Stimulated activated CD4-positive, alpha-beta T cell treated with anti-CD3 and anti-CD28 coated beads, Interleukin-12 subunit alpha, Interleukin-12 subunit beta, amount 100 ng/mL, for 48 hours (primary cell): ENCODE measurements around the gene DMXL1.
A peak's percentile ranks its signal among the peaks of the same experiment; 100 is the strongest.
"Not testable (repeated sequence)": the region's sequence is repeated elsewhere in the genome, so short reads cannot be mapped to it uniquely, and the experiment has no call there.

Experiments
- DNase-seq, 3 donors: peaks; one replicate each; pipeline ENCODE4 v3.0.0-alpha.2; 2020; ENCODE audit warnings: low read depth in 2 of 3, low spot score in 1 of 3

Gene DMXL1

DNA sequence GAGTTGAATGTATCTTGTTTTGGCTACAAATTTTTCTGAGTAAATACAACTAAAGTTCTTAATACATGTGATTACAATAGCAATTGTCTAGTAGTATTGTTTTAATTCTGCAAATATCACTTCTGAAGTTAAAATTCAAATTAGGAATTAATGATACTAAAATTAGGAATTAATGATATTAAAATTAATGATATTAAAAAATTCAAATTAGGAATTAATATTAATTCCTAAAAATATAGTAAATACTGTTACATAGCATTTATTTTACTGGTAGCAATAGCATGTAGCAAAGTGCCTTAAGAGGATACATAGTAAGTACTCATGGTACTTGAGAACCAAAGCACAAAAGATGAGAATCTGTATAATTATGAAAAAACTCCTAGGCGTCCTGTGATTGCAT, 136.2 kb downstream of the DMXL1 start:
- no peak for DNase-seq

DNA sequence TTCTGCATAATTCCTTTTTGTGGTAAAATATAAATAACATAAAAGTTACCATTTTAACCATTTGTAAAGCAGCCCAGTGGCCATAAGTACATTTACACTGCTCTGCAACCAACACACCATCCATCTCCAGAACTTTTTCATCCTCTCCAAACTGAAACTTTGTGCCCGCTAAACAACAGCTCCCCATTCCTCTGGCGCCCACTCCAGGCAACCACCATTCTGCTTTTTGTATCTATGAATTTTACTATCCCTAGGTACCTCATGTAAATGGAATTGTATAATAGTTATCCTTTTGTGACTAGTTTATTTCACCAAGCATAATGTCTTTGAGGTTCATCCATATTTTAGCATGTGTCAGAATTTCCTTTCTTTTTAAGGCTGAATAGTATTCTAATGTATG, 141.1 kb downstream of the DMXL1 start:
- no peak for DNase-seq

DNA sequence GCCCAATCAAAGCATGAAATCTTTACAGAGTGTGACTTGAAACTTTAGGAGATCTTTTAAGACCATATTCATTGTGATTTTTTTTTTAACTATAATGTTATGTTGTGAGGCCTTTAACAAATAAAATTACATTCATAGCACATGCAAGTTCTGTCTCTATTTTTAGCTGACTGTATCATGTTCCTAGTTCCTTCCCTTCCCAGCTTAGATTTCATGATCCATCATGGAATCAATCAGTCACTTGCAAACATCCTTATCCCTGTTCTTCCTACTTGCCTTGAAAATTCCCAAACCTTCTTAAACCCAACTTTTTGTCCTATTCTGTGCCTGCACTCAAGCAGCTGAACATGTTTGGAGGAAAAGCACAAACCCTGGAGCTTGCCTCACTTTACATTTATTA, 141.8 kb downstream of the DMXL1 start:
- no peak for DNase-seq

DNA sequence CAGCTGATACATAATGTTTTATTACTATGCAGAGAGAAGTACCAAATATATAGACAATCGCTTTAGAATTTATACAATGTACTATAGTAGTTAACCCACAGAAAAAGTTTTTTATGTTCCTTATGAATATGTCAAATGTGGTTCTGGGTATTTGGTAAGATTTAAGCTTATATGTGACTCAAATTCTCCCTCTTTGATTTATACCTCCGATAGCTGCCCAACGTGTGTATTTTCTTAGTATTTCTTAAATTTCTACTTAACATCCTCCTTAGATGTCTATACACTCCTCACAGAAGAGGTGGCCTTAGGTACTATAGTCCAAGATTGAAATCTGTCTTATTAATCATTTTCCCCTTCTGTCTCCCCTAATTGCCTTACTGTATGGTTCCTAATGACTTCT, 146.3 kb downstream of the DMXL1 start:
- DNase-seq: no peak

DNA sequence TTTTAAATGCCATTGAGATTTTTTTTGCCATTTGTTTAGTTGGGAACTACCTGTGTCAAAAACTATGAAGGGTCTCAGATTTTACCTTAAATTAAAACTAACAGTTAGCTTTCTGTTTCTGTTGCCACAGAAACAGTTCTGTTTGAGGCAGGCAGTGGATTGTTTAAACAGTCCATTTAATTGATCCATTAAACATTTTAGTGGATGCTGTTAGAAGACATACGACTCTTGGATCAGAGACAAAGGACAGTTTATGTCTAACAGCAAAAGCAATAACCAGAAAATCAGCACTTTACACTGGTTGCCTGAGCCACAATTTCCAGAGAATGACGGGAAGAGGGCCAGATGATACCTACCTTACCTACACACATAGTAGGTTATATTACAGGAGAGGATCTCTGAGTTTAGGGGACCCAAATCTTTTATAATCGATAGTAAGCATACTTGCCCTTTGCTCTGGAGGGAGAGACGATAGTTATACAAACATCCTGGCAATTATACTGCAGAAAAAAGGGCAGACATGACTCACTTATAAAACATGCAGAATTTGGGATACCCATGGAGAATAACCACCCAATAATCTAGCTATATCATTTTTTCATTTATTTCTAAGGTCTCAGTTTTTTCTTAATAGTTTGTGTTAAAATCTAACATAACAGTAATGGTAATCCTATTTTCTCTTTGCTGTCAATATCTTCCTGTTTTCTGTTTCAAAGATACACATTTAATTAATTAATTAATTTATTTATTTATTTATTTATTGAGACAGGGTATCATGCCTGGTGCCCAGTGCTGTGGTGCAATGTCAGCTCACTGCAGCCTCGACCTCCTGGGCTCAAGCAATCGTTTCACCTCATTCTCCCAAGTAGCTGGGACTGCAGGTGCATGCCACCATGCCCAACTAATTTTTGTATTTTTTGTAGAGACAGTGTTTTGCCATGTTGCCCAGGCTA, 148.2 kb downstream of the DMXL1 start:
- DNase-seq: no peak

DNA sequence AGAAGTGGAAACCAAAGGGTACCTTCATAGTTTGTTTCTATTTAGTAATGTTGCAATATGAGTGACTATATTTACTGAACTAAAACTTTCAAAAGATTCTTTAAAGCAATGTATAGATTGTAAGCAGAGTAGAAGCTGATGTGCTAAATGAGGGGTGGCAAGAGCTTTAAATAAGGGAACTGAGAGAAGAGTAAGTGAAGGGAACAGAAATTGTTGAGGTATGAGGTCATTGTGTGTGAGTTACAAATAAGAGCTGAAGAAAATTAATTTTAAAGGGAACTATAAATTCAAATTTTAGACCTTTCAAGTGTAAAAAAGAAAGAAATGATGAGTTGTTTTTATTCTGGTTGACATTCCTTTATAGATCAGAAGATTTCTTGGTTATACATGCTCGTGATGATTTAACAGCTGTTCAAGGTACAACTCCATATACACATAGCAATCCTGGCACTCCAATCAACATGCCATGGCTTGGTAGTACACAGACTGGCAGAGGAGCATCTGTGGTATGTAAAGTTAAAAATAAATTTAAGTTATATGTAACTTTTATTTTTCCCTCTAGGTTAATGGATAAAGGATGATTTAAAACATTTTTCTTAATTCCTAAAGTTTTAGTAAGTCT, 149.8 kb downstream of the DMXL1 start:
- no peak for DNase-seq

DNA sequence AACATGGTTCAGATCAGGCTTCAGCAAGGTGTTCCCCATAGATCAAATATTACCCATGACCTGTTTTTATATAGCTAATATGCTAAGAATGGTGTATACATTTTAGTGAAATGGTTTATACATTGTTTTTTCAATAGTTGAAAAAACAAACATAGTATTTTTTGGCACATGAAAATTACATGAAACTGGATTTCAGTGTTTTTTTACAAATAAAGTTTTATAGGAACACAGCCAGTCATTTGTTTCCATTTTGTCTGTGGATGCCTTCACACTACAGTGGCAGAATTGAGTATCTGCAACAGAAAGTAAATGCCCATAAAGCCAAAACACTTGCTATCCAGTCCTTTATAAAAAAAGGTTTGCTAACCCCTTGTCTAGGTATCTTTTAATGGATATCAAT, 150.4 kb downstream of the DMXL1 start:
- DNase-seq: no peak

DNA sequence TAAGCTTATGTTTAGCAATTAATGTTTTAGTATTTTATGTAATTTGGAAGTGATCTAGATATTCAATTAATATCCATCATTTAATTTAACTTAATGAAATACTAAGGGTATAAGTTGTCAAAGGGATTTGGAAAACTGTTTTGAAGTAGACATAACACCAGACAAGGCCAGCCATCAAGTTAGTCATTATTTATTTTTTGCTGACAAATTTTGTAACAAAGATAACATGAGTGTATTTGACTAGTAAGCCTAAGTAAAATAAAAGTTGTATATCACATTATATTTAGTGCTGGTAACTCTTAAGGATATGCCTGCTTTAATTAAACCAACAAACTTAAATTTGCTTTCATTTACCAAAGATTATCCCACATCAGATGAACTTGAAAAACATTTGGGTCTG, 159.1 kb downstream of the DMXL1 start:
- DNase-seq: no peak

DNA sequence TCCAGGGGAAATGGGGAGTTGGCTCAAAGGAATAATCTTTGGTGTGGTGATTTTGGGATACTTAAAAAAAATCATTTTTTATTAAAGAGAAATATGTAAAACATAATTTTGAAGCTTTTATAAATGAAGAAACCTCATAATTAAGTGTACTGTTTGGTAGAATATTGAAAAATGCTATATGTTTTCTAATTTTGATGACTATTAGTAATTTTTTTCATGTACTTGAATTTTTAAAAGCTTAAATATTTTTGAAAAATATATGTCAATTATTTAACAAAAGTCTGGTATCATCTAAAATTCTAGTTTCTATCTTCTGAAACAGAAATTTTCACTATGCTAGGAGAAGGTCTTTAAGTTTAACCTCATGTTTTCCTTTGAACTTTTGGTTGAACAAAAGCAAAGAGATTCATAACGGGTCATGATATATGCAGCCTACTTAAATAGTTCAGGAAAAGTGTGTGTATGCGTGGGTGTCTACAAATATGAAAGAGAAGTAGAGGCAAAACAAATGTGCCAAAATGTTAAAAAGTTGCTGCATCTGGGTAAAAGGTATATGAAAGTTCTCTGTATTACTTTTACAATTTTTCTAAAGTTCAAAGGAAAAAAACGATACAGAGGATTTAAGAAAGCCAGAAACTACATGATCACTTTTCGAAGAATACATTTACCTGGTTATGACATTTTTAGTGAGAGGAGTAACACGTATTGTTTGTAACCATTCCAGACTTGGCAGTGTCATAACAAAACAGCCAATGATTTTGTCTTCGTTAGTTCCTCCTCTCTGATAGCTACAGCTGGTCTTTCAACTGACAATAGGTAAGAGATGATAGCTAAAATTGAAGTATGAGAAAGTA, 167.6 kb downstream of the DMXL1 start:
- DNase-seq: no peak

DNA sequence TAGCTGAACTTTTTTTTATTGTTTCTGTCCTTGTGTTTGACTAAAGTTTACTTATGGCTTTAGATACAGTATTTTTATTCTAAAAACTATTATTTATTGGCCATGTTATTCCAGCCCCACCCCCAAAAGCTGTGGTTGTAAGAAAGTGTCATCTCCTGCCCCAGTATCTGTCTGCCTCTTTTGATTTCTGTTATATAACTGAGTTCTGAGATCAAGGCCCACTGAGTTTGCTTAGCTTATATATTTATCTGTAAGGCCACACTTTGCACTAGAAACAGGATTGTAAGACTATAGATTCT, 168.2 kb downstream of the DMXL1 start:
- no peak for DNase-seq

DNA sequence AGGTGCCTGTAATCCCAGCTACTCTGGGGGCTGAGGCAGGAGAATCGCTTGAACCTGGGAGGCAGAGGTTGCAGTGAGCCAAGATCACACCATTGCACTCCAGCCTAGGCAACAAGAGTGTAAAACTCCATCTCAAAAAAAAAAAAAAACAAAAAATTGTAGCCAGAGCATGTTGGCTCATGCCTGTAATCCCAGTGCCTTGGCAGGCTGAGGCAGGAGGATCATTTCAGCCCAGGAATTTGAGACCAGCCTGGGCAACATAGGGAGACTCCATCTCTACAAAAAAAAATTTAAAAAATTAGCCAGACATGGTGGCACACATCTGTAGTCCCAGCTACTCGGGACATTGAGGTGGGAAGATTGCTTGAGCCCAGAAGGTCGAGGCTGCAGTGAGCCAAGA, 168.9 kb downstream of the DMXL1 start:
- DNase-seq: not testable (repeated sequence)

DNA sequence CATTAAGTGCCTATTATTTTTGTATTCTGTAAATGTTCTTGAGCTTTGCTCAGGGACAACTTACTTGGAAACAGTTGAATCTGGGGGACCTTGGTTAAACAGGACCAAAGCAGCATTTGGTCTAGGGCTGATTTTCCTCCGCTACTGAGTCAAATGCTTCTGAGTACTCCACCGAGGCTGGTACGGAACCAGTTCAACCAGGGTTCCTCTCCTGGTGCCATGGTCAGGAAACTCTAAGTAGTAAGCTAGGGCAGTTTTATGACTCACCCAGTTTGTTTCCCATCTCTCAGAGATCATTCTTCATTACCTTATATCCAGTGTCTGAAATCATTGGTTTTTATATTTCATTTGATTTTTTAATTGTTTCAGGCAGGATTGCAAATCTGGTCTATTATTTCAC, 173.0 kb downstream of the DMXL1 start:
- DNase-seq: no peak

DNA sequence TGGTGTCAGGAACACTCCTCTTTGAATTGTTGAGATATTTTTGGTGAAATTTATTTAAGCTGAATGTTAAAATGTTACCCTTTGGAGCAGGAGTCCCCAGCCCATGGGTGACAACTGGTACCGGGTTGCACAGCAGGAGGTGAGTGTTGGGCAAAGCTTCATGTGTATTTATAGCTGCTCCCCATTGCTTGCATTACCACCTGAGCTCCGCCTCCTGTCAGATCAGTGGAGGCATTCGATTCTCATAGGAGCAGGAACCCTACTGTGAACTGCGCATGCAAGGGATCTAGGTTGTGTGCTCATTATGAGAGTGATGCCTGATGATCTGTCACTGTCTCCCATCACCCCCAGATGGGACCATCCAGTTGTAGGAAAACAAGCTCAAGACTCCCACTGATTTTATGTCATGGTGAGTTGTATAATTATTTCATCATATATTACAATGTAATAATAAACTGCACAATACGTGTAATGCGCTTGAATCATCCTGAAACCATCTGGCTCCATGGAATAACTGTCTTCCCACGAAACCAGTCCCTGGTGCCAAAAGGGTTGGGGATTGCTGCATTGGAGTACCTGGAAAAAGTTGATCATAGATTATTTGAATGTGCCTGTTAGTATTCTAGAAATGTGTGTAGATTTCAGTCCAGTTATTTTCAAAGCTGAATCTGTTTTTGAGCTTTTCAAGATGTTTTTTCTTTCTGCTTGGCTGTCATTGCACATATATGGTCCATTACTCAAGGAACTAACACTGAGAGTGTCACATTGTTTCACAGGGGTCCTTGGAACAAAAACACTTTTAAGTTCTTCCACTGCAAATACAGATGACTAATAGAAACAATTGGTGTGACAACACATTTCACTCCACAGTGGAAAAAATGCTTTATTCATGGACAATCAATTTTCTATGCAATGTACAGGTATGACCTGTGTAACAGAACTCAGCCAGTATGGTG, 180.3 kb downstream of the DMXL1 start:
- DNase-seq: no peak

DNA sequence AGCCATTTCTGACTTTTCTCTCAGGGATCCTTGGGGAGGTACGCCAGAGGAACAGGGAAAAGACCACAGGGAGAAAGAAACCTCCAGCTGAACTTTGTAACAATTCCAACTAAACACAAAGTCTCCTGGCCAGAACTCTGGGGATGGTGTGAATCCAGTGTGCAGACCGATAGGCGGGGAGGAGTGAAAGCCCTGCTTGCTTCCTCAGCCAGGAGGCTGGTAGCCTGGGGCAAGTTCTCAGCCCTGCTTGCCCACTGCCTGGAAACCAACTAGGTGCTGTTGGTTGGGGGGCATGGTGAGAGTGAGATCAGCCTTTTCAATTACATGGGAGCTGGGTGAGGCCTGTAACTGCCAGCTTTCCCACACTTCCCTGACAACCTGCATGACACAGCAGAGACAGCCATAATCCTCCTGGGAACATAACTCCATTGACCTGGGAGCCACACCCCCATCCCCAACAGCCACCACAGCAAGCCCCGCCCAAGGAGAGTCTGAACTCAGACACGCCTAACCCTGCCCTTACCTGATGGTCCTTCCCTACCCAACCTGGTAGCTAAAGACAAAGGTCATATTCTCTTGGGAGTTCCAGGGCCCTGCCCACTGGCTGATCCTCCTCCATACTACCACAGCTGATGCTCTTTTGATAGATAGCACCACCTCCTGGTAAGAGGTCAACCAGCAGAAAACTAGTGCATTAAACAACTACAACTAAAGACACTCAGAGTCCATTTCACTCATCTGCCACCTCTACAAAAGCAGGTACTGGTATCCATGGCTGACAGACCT, 184.9 kb downstream of the DMXL1 start:
- no peak for DNase-seq

DNA sequence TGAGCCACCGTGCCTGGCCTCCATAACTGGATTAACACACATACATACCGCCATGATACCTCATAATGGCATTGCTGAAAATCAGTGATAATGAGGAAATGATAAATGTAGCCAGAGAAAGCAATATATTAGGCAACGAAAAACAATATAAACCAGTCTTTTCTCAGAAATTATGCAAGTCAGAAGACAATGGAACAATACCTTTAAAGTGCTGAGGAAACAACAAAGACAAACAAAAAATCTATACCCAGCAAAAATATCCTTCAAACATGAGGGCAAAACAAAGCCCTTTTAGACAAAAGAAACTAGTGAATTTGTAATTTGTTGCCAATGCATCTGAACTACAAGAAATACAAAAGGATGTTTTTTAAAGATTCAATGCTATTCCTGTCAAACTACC, 186.7 kb downstream of the DMXL1 start:
- DNase-seq: no peak

DNA sequence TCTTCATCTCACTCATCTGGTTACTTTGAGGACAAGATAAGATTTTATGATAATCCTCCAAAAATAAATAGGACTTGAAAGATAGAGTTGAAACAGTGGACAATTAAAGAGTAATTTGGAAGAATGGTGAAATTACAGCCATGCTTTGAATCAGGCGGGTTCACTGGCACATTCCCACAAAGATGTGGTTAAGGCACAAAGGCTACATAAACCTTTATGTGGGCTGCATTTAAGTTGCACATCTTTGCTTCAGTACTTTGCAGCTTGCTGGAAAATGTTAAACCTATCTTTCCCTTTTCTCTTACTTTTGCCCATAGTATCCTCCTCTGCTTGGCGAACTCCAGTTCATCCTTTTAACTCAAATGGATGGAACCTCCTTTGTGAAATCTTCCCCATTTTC, 192.8 kb downstream of the DMXL1 start:
- DNase-seq: no peak

DNA sequence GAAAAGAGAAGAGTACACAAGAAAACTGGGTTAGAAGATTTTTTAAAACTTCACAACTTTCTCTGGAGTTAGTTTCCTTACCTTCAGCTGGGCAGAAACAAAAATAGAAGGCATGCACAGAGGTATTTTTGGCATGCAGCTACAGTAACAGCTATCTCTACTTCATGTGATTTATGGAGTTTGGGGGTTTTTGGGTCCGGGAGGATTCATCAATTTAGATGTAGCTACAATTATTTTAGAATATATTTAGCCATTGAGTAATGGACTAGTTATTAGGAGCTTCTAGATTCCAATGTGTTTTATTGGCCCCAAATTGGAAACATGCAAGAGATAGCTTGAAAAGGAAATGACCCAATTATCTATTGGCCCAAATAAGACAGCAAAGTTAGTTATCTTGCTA, 193.3 kb downstream of the DMXL1 start:
- DNase-seq: no peak

DNA sequence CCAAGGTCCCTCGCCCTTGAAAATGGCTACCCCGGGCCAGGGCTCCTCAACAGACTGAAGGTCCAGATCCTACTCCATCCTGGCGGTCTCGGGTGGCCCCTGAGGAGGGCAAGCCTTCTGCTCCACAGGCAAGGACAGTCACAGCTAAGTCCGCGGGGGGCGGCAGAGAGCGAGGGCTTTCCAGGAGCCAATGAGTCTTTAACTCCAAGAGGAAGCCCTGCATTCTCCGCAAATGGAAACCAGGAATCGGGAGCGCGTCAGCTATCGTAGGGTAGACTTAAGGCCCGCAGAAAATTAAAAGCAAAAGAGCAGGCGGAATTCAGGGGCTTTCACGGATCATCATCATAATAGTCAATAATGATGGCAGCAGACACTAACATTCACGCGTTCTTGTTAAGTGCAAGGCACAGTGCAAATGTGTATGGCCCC, 197.1 kb downstream of the DMXL1 start:
- DNase-seq: peak; percentile 64 to 76 (median 69)

DNA sequence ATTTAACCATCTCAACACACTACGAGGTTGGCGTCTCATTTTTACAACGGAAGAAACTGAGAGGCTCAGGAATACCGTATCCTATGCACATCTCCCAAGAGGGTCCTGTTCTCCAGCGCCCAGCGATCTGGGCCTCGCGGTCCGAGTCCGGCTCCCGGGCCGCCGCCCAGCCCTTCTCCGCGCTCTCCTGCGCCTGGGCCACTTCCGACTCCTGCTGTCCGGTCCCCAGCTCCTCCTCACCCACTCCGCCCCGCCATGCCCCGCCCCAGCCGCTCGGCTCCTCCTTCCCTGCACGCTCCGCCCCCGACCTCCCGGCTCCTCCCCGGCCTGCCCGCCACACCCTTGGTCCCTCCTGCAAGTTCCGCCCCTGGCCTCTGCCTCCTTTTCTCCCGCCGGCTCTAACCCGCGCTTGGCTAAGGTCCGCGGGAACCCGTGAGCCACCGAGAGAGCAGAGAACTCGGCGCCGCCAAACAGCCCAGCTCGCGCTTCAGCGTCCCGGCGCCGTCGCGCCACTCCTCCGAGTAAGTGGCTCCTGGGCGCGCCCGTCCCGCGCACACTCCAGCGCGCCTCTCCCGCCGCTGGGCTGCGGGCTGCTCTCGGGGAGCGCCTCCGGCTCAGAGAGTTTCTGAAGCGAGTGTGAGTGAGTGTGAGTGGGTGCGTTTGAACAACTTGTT, 197.6 kb downstream of the DMXL1 start:
- peak; percentile 96 to 99 (median 97) for DNase-seq
